ENCODE results near the gene LPAR5. TPM values are rescaled to one million over a fixed set of nuclear protein-coding genes. Genes with fewer than 3 reads are reported as not detected.

Gene LPAR5
- total and polyA plus RNA-seq, 2 of the 8 experiments (the other 6 are each of a cell fraction or from before 2014, with no cell fraction given): 0.22 to 0.24 TPM

DNA sequence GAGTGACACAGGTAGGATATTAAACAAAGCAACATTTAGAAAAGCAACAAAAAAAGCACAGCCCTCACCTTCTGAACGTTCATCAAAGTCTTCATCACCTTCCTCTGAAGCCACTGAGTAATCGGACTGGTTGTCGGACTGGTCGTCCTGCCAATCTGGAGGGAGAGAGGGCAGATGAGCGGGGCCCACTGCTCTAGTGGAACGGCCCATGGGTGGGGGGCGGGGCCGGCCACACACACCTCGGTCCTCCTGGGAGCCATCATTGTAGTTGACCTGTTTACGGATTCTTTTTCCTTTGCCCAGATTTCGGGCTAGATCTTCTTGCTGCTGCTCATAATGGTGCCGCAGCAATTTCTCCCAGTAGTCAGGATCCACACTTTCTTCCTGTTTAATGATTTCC, 52.8 kb downstream of the LPAR5 start (continued):
- TF ChIP-seq ASH2L (IDR thresholded peaks at IDR 0.05; ENCODE audit: low read length) (no peak), CTBP2 (IDR thresholded peaks at IDR 0.05; ENCODE audit: borderline replicate concordance, insufficient read depth, insufficient read length, low read length) (no peak), TAF7 (optimal IDR thresholded peaks at IDR 0.05; ENCODE audit: borderline replicate concordance, low read depth, low read length) (no peak), BRCA1 (IDR thresholded peaks at IDR 0.05; ENCODE audit: low read depth, low read length) (no peak), CHD2 (IDR thresholded peaks at IDR 0.05; ENCODE audit: low read length) (no peak), SP2 (IDR thresholded peaks at IDR 0.05; ENCODE audit: low read length) (no peak), RNF2 (IDR thresholded peaks at IDR 0.05; ENCODE audit: borderline replicate concordance, low read depth, low read length, missing control alignments, poor library complexity, severe bottlenecking) (no peak)

Data from H1 (cell line).